GM12864 (cell line): ENCODE data around the gene TANGO6.
"Not testable (repeated sequence)": the region's sequence is repeated elsewhere in the genome, so short reads cannot be mapped to it uniquely, and the experiment has no call there.

Experiments
- DNase-seq: peaks from one replicate; pipeline ENCODE4 v3.0.0-alpha.2; 2011; ENCODE audit warnings: low read depth
- H3K4me3 ChIP-seq: 2 replicates; pipeline ENCODE4 v1.5.1; 2011; ENCODE audit warnings: mild to moderate bottlenecking, low read depth, low read length, control low read depth
- CTCF ChIP-seq: IDR thresholded peaks from 2 replicates; pipeline ENCODE4 v1.5.1; 2011; ENCODE audit warnings: low read depth, mild to moderate bottlenecking, moderate library complexity, low read length, control low read depth, inconsistent platforms; ENCODE audit errors: missing control alignments

Gene TANGO6

GRCh38 chr16:68980695-68981315 is 137.5 kb downstream of the TANGO6 start:
- no peak for TF ChIP-seq CTCF
- H3K4me3 ChIP-seq = no peak overlapping the region
- no peak for DNase-seq

- TF ChIP-seq CTCF = no peak
- no peak overlapping the region for H3K4me3 ChIP-seq
- no peak for DNase-seq
These were observed 138.6 kb downstream of the TANGO6 start for GRCh38 chr16:68981971-68982370.

GRCh38 chr16:68984467-68984866 is 141.1 kb downstream of the TANGO6 start:
- H3K4me3 ChIP-seq = no peak overlapping the region
- TF ChIP-seq CTCF = no peak

GRCh38 chr16:68985268-68985667 is 141.9 kb downstream of the TANGO6 start:
- DNase-seq = no peak
- TF ChIP-seq CTCF = no peak

More at GRCh38 chr16:68984467-68984866, 141.1 kb downstream of the TANGO6 start:
- no peak for DNase-seq

GRCh38 chr16:68985855-68986254 is 142.5 kb downstream of the TANGO6 start:
- no peak overlapping the region for H3K4me3 ChIP-seq
- TF ChIP-seq CTCF = no peak
- no peak for DNase-seq

More at GRCh38 chr16:68985268-68985667, 141.9 kb downstream of the TANGO6 start:
- no peak overlapping the region for H3K4me3 ChIP-seq

- no peak for DNase-seq
- no peak overlapping the region for H3K4me3 ChIP-seq
- no peak for TF ChIP-seq CTCF
These were observed 144.6 kb downstream of the TANGO6 start for GRCh38 chr16:68987734-68988457.

- H3K4me3 ChIP-seq, DNase-seq: not testable (repeated sequence)
These were observed 147.0 kb downstream of the TANGO6 start for GRCh38 chr16:68990172-68990845.
